Bronchial epithelial cell (primary cell): ENCODE measurements around the gene SYNJ2BP. TPM values are rescaled to one million over a fixed set of nuclear protein-coding genes. Genes with fewer than 3 reads are reported as not detected.

ENCODE experiments used
- DNase-seq: peaks from one replicate; pipeline ENCODE4 v3.0.0-alpha.2; 2010; ENCODE audit warnings: low read depth
- FAIRE-seq: peaks from 2 replicates; lab custom pipeline; 2011; peaks lifted over from hg19 to GRCh38; lab: Jason Lieb, UNC
- H3K27me3 ChIP-seq: 2 replicates; pipeline ENCODE4 v1.5.1; 2011; ENCODE audit warnings: low read length; ENCODE audit not compliant: control insufficient read depth, insufficient read depth
- H3K36me3 ChIP-seq: 2 replicates; pipeline ENCODE4 v1.5.1; 2011; ENCODE audit warnings: low read length; ENCODE audit not compliant: control insufficient read depth, insufficient read depth
- H3K4me3 ChIP-seq: 2 replicates; pipeline ENCODE4 v1.5.1; 2011; ENCODE audit warnings: mild to moderate bottlenecking, low read depth, low read length, control low read depth
- CTCF ChIP-seq: IDR thresholded peaks from 2 replicates; pipeline ENCODE4 v1.5.1; 2011; ENCODE audit warnings: mild to moderate bottlenecking, moderate library complexity, low read length, control low read depth, inconsistent platforms; ENCODE audit not compliant: insufficient read depth, severe bottlenecking
- total RNA-seq: library from RNA; depleted of rRNA; stranded (reverse); fragments of >200 nt; gene quantifications from 2 replicates; pipeline ENCODE4 v1.2.1, GENCODE V29; 2014

SYNJ2BP gene
- total RNA-seq, 1 donor from 2014 or later, result 9.5 TPM

DNA sequence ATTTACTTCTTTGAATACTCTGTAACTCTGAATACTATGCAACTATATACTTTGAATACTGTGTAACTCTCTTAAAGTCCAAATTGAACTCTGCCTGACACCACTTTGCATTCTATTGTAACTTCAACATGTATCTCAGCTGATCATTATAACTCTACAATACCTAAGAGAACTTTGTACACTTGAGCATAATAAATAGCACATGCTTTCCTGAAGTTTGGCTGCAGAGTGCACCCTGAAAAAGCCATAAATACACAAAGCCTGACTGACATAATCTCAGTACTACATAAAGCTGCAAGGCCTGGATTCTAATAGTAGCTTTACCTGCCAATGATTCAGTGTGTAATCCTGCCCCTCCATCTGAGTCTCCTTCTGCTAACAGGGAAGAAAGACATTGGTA is 36.1 kb downstream of the SYNJ2BP start:
- TF ChIP-seq CTCF, result no peak
- no peaks in the 10 kb centered on the region for H3K36me3 ChIP-seq
- FAIRE-seq, result peak; percentile 32
- DNase-seq, result no peak
- H3K27me3 ChIP-seq, result no peaks in the 10 kb centered on the region
- H3K4me3 ChIP-seq, result no peak overlapping the region

DNA sequence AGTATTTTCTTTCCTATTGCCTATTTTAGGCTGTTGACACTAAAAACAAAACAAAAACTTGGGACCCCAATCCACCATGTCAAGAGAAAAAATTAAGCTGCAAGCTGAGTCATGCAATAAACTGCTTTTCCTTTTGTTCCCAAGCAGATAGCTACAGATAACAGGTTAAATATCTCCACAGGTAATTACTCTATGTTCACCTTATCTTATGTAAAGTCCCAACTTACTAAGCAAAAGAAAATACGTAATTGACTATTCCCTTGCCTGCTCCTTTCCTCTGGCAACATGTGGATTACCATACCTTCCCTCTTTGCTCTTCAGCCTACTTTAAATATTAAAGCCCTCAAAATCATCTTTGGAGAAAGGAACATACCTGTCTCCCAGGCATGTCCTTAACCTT is 38.2 kb downstream of the SYNJ2BP start:
- FAIRE-seq (no peak), DNase-seq (no peak)
- H3K4me3 ChIP-seq, result no peak overlapping the region
- no peak for TF ChIP-seq CTCF
- H3K36me3 ChIP-seq, result no peaks in the 10 kb centered on the region
- H3K27me3 ChIP-seq, result no peaks in the 10 kb centered on the region

Other genes with a start within 250 kb of the SYNJ2BP start
- under 0.01 TPM in 1 of 2 replicates, not detected in the other for gene SLC8A3, start 228.1 kb downstream of the SYNJ2BP start, total RNA-seq
- gene COX16, start 57.4 kb downstream of the SYNJ2BP start, total RNA-seq, result 19.0 and 21.0 TPM in 2 replicates
- gene ADAM21, start 35.1 kb upstream of the SYNJ2BP start, total RNA-seq, result under 0.01 and 0.13 TPM in 2 replicates
- 2.4 and 2.6 TPM in 2 replicates for gene ADAM20, start 117.9 kb upstream of the SYNJ2BP start, total RNA-seq
- 31.6 and 33.4 TPM in 2 replicates for gene MED6, start 183.6 kb upstream of the SYNJ2BP start, total RNA-seq
- gene TTC9, start 224.8 kb upstream of the SYNJ2BP start, total RNA-seq, result 5.3 and 9.7 TPM in 2 replicates